HepG2 (cell line): ENCODE data around the gene C5AR2. TPM values are rescaled to one million over a fixed set of nuclear protein-coding genes. Genes with fewer than 3 reads are reported as not detected.

Experiments
- AGO1 ChIP-seq: fragments of 200-400 bp; formaldehyde crosslinking; IDR thresholded peaks from 2 replicates; pipeline ENCODE4 v1.6.1; 2017; ENCODE audit warnings: mild to moderate bottlenecking, low read depth, low read length, moderate library complexity; ENCODE audit not compliant: poor library complexity, severe bottlenecking
- AHR ChIP-seq: IDR thresholded peaks from 2 replicates; pipeline ENCODE4 v1.6.1; 2018; ENCODE audit warnings: missing genetic modification reagents, missing compliant biosample characterization
- ELF3 ChIP-seq: IDR thresholded peaks from 2 replicates; pipeline ENCODE4 v1.6.1; 2016; ENCODE audit warnings: missing genetic modification reagents, missing compliant biosample characterization
- GTF3A ChIP-seq: sonication (generic); formaldehyde crosslinking; conservative IDR thresholded peaks from 2 replicates; pipeline ENCODE4 v1.4.0; 2020; ENCODE audit warnings: mild to moderate bottlenecking, missing genetic modification reagents
- HMGA1 ChIP-seq: sonication (generic); formaldehyde crosslinking; conservative IDR thresholded peaks from 2 replicates; pipeline ENCODE4 v1.4.0; 2020; ENCODE audit warnings: missing genetic modification reagents
- LCORL ChIP-seq, 2 experiments: fragments of 450-650 bp in 1 of 2; sonication (generic) in 1 of 2; formaldehyde crosslinking in 1 of 2; IDR thresholded peaks; 2 replicates each; pipeline versions ENCODE4 v1.5.0 to v1.6.1; 2017 to 2020; ENCODE audit warnings: antibody characterized with exemption in 1 of 2, missing genetic modification reagents in 1 of 2
- MEIS1 ChIP-seq: sonication (generic); formaldehyde crosslinking; IDR thresholded peaks from 2 replicates; pipeline ENCODE4 v1.9.0; 2021; ENCODE audit warnings: mild to moderate bottlenecking, missing genetic modification reagents, moderate library complexity, borderline replicate concordance
- MTA1 ChIP-seq: sonication (generic); formaldehyde crosslinking; IDR thresholded peaks from 2 replicates; pipeline ENCODE4 v1.4.0; 2020; ENCODE audit warnings: missing genetic modification reagents, mild to moderate bottlenecking, borderline replicate concordance
- NPAS2 ChIP-seq: sonication (generic); formaldehyde crosslinking; IDR thresholded peaks from 2 replicates; pipeline ENCODE4 v1.8.0; 2022; ENCODE audit warnings: mild to moderate bottlenecking, missing genetic modification reagents, borderline replicate concordance
- RAD21 ChIP-seq: fragments of 450-650 bp; formaldehyde crosslinking; IDR thresholded peaks from 2 replicates; pipeline ENCODE4 v1.5.0; 2020; ENCODE audit warnings: mild to moderate bottlenecking
- SNAPC5 ChIP-seq: sonication (generic); formaldehyde crosslinking; IDR thresholded peaks from 2 replicates; pipeline ENCODE4 v1.8.1; 2023; ENCODE audit warnings: mild to moderate bottlenecking, missing genetic modification reagents, borderline replicate concordance
- ZBTB1 ChIP-seq: sonication (generic); formaldehyde crosslinking; IDR thresholded peaks from 2 replicates; pipeline ENCODE4 v1.4.0; 2020; ENCODE audit warnings: missing genetic modification reagents, borderline replicate concordance
- ZHX2 ChIP-seq, 2 experiments: sonication (generic) in 1 of 2; formaldehyde crosslinking in 1 of 2; IDR thresholded peaks; 2 replicates each; pipeline versions ENCODE4 v1.6.1 to v1.9.0; 2014 to 2022; ENCODE audit warnings: antibody characterized with exemption in 1 of 2, borderline replicate concordance in 1 of 2, inconsistent platforms in 1 of 2, low read depth in 1 of 2, missing genetic modification reagents in 1 of 2
- ZMAT5 ChIP-seq: sonication (generic); formaldehyde crosslinking; IDR thresholded peaks from 2 replicates; pipeline ENCODE4 v1.5.0; 2020; ENCODE audit warnings: mild to moderate bottlenecking, low read depth, missing genetic modification reagents, borderline replicate concordance
- ZNF230 ChIP-seq: sonication (generic); formaldehyde crosslinking; IDR thresholded peaks from 2 replicates; pipeline ENCODE4 v1.4.0; 2020; ENCODE audit warnings: mild to moderate bottlenecking, missing genetic modification reagents
- ZNF280D ChIP-seq: sonication (generic); formaldehyde crosslinking; IDR thresholded peaks from 2 replicates; pipeline ENCODE4 v1.5.1; 2020; ENCODE audit warnings: mild to moderate bottlenecking, missing genetic modification reagents
- ZNF441 ChIP-seq: sonication (generic); formaldehyde crosslinking; IDR thresholded peaks from 2 replicates; pipeline ENCODE4 v1.7.0; 2021; ENCODE audit warnings: missing genetic modification reagents, borderline replicate concordance
- ZNF556 ChIP-seq: sonication (generic); formaldehyde crosslinking; IDR thresholded peaks from 2 replicates; pipeline ENCODE4 v1.4.0; 2020; ENCODE audit warnings: mild to moderate bottlenecking, missing genetic modification reagents, borderline replicate concordance
- ZNF740 ChIP-seq: sonication (generic); formaldehyde crosslinking; IDR thresholded peaks from 2 replicates; pipeline ENCODE4 v1.4.0; 2020; ENCODE audit warnings: missing genetic modification reagents
- ZSCAN20 ChIP-seq: sonication (generic); formaldehyde crosslinking; IDR thresholded peaks from 2 replicates; pipeline ENCODE4 v1.4.0; 2020; ENCODE audit warnings: missing genetic modification reagents, mild to moderate bottlenecking, borderline replicate concordance
- polyA plus RNA-seq, 8 experiments: library from polyadenylated mRNA; depleted of rRNA in 3 of 8; stranded (reverse) in 7 of 8; unstranded in 1 of 8; fragments of >200 nt; fragmentation: Illumina TruSeq in 4 of 8; extraction: Trizol in 4 of 8; gene quantifications; 2 replicates each; pipeline versions ENCODE4 v1.2.1 to v1.2.3, GENCODE V29; 2011 to 2016; ENCODE audit warnings: low read depth in 4 of 8, missing spikeins in 1 of 8, mixed read lengths in 1 of 8; ENCODE audit not compliant: insufficient read depth in 1 of 8
- total RNA-seq, 5 experiments: library from RNA; depleted of rRNA; stranded (reverse); fragments of >200 nt; fragmentation: Illumina TruSeq; extraction: Trizol; gene quantifications; 2 replicates each; pipeline ENCODE4 v1.2.3, GENCODE V29; 2016; ENCODE audit warnings: low read depth in 1 of 5

Gene C5AR2
- total and polyA plus RNA-seq, 2 of the 13 experiments (the other 11 are each of a cell fraction or from before 2014, with no cell fraction given), result 0.09 to 0.24 TPM

- TF ChIP-seq ZNF280D (CRISPR knock-in tag) (peak; percentile 77; the same call in 1 of the 2 replicates), ZBTB1 (no peak), ZSCAN20 (CRISPR knock-in tag) (no peak), ZNF556 (CRISPR knock-in tag) (0 out of 2 replicates have a peak, but pooled peaks have one; percentile 20), ELF3 (CRISPR knock-in tag) (peak; percentile 80), NPAS2 (CRISPR knock-in tag) (no peak), AGO1 (no peak), MEIS1 (CRISPR knock-in tag) (no peak), ZNF441 (CRISPR knock-in tag) (peak; percentile 27; the same call in 1 of the 2 replicates), ZHX2 (IDR thresholded peaks at IDR 0.05; ENCODE audit: low read depth) (no peak), ZHX2 (CRISPR knock-in tag; IDR thresholded peaks at IDR 0.05; ENCODE audit: borderline replicate concordance) (no peak), ZNF230 (CRISPR knock-in tag) (no peak), AHR (CRISPR knock-in tag) (no peak), HMGA1 (no peak), MTA1 (CRISPR knock-in tag) (no peak), SNAPC5 (no peak), RAD21 (CRISPR knock-in tag) (peak; percentile 35; the same call in 1 of the 2 replicates), ZMAT5 (no peak), GTF3A (no peak), ZNF740 (no peak), LCORL (IDR thresholded peaks at IDR 0.05) (no peak), LCORL (CRISPR knock-in tag; IDR thresholded peaks at IDR 0.05) (peak; percentile 88)
Measured at GRCh38 chr19:47305309-47305751, 26.6 kb upstream of the C5AR2 start (continued).
